ENCODE data around the gene VAMP2.

DNA sequence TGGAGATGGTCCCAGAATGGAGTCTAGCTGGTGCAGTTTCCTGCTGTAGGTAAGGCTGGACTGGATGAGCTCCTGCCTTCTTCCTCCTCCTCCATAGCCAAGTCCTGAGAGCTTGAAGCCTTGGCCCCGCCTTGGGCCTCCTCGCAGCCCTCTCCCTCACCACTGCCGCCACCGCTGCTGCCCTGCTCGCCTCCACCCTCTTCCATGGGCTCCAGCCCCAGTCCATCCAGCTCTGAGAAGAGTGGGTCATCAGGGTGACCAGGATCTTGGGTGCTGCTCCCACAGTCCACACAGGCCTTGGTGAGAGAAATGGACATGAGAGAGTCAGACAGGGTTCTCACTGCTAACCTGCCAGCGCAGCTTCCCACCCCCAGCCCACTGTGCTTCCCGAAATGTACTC lies 21.7 kb downstream of the VAMP2 start:
- TF ChIP-seq CTCF (conservative IDR thresholded peaks at IDR 0.05 in 1 of 2, IDR thresholded peaks at IDR 0.05 in 1 of 2; ENCODE audit: extremely low read depth in 1 of 2, insufficient read depth in 1 of 2, low read depth in 1 of 2, low read length in 2 of 2) = no peak
- no peak for TF ChIP-seq EZH2 (IDR thresholded peaks at IDR 0.05; ENCODE audit: borderline replicate concordance, low read length)

All from mammary epithelial cell (primary cell).